Esophagus (tissue), 2 donors: Measurements from ENCODE around the gene MUC2. TPM values are rescaled to one million over a fixed set of nuclear protein-coding genes. Genes with fewer than 3 reads are reported as not detected.

ENCODE experiments used
- H3K27ac ChIP-seq, 2 donors: one replicate each; pipeline ENCODE4 v1.5.1; 2013; ENCODE audit warnings: low read depth in 2 of 2, mild to moderate bottlenecking in 2 of 2, inconsistent platforms in 1 of 2, low read length in 1 of 2, moderate library complexity in 1 of 2
- H3K27me3 ChIP-seq, 2 donors: one replicate each; pipeline ENCODE4 v1.6.1; 2013; ENCODE audit warnings: low read length in 2 of 2, control low read depth in 1 of 2, mild to moderate bottlenecking in 1 of 2; ENCODE audit not compliant: insufficient read depth in 2 of 2, control insufficient read depth in 1 of 2
- H3K36me3 ChIP-seq, 2 donors: one replicate each; pipeline ENCODE4 v1.6.1; 2013; ENCODE audit warnings: low read length in 1 of 2; ENCODE audit not compliant: control insufficient read depth in 2 of 2, insufficient read depth in 2 of 2
- H3K4me1 ChIP-seq, 2 donors: one replicate each; pipeline ENCODE4 v1.6.1; 2013; ENCODE audit warnings: low read length in 1 of 2; ENCODE audit not compliant: control insufficient read depth in 2 of 2, insufficient read depth in 2 of 2
- H3K4me3 ChIP-seq, 2 donors: one replicate each; pipeline ENCODE4 v1.5.1; 2013; ENCODE audit warnings: low read length in 2 of 2, mild to moderate bottlenecking in 2 of 2, low read depth in 1 of 2, moderate library complexity in 1 of 2
- H3K9me3 ChIP-seq, 2 donors: one replicate each; pipeline ENCODE4 v1.6.1; 2013; ENCODE audit warnings: mild to moderate bottlenecking in 2 of 2, low read depth in 1 of 2, low read length in 1 of 2, moderate library complexity in 1 of 2; ENCODE audit not compliant: control insufficient read depth in 2 of 2, insufficient read depth in 1 of 2
- whole genome bisulfite sequencing, 2 donors: extraction: QIAGEN DNeasy Blood & Tissue Kit; methylation state at CpG; one replicate each; pipeline ENCODE4 v1.1.7; 2013; 5-methylcytosine and 5-hydroxymethylcytosine counted together
- polyA plus RNA-seq, 2 donors: library from polyadenylated mRNA; stranded (reverse); fragments of 200-250 nt; gene quantifications; one replicate each; pipeline ENCODE4 v1.2.3, GENCODE V29; 2013
- donor health status: healthy with polysubstance abuse.
- donor health status: Bipolar disorder and iron deficiency.

Gene MUC2
- polyA plus RNA-seq, 2 donors = 0.04 TPM; not detected in 1

DNA sequence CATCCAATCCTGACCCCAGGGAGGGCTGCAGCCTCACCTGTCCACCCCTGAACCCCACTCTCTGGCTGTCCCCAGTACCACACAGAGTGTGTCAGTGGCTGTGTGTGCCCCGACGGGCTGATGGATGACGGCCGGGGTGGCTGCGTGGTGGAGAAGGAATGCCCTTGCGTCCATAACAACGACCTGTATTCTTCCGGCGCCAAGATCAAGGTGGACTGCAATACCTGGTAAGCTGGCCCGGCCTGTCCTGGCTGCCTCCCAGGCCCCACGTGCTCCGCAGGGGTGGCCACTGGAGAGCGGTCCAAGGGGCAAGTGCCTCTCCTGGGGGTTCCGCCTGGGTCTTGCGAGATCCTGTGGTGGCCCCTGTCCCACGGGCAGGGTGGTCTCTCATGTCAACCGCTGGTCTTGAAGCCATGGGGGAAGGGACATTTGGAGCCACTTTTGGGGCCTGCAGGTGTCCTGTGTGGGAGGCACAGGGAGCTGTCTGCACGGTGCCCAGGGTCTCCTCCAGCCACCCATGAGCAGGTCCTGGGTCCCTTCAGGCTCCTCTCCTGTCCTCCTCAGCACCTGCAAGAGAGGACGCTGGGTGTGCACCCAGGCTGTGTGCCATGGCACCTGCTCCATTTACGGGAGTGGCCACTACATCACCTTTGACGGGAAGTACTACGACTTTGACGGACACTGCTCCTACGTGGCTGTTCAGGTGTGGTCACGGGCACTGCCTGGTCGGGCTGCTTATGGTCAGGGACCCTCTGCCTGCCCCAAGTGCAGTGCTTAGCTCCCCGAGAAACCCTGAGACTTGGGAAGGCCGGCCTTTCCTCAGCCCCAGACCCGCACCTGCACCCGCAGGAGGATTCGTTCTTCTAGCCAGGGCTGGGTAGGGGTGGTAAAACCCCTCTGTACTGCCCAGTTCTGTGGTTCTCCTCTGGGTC, 11.8 kb downstream of the MUC2 start:
- Histone ChIP-seq H3K9me3 (peaks cover 1 to 4% of the 10 kb centered on the region in 2 donors), H3K4me3 (no peak overlapping the region), H3K4me1 (peaks cover 0 to 14% of the 10 kb centered on the region in 2 donors), H3K27ac (no peak overlapping the region), H3K27me3 (no peaks in the 10 kb centered on the region), H3K36me3 (no peaks in the 10 kb centered on the region)
- 81% methylated on average over 31 of the region's 31 CpGs for WGBS, 2 donors

GRCh38 chr11:1087279-1087960, 12.7 kb downstream of the MUC2 start:
- no peak overlapping the region for H3K4me3 ChIP-seq
- H3K9me3 ChIP-seq = peaks cover 4 to 6% of the 10 kb centered on the region in 2 donors
- H3K27me3 ChIP-seq = no peaks in the 10 kb centered on the region
- no peak overlapping the region for H3K27ac ChIP-seq
- no peaks in the 10 kb centered on the region for H3K36me3 ChIP-seq
- peaks cover 0 to 17% of the 10 kb centered on the region in 2 donors for H3K4me1 ChIP-seq
- WGBS, 2 donors = 93% methylated on average over 17 of the region's 17 CpGs

- Histone ChIP-seq H3K4me3 (no peak overlapping the region), H3K36me3 (no peaks in the 10 kb centered on the region), H3K4me1 (peaks cover 0 to 14% of the 10 kb centered on the region in 2 donors), H3K27me3 (no peaks in the 10 kb centered on the region), H3K27ac (no peak overlapping the region), H3K9me3 (peaks cover 4 to 6% of the 10 kb centered on the region in 2 donors)
- WGBS, 2 donors = 87% methylated on average over 28 to 36 of the region's 40 CpGs
Measured at GRCh38 chr11:1087961-1088926, 13.6 kb downstream of the MUC2 start.

- H3K9me3 ChIP-seq = peaks cover 4 to 6% of the 10 kb centered on the region in 2 donors
- H3K27me3 ChIP-seq = no peaks in the 10 kb centered on the region
- H3K27ac ChIP-seq = no peak overlapping the region
- H3K4me1 ChIP-seq = peaks cover 0 to 10% of the 10 kb centered on the region in 2 donors
- WGBS, 2 donors = 94% methylated on average over 33 of the region's 33 CpGs
- H3K36me3 ChIP-seq = no peaks in the 10 kb centered on the region
- H3K4me3 ChIP-seq = no peak overlapping the region
Measured at GRCh38 chr11:1088927-1089737, 14.5 kb downstream of the MUC2 start.

DNA sequence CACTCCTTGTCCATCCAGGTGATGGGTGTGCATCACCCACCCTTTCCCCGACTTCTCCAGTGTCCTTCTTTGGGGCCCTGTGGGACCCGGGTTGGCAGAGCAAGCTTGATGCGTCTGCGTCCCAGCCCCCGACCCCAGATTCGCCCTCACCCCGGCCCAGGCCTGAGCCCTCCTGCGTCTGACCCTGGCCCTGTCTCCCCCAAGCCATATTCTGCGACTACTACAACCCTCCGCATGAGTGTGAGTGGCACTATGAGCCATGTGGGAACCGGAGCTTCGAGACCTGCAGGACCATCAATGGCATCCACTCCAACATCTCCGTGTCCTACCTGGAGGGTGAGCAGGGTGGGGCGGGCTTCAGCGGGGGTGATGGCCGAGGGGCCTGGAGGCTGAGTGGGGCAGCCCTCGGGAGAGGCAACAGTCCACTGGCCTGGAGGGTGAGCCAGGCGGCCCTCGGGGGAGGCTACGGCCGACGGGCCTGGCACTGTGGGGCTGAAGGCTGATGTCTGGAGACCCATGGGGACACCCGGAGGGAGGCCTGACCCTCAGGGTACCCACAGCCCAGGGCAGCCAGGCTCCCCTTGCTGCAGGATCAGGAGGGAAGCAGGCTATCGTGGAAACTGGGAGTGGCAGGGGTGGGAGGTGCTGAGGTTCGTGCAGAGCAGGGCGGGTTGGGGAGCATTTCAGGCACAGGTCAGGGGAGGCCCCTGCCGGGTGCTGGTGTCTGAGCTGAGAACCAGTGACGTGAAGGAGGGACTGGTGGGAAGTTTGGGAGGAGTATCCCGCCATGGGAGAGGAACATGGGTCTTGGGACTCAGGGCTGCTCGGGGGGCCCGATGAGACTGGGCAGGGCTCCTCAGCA, 15.3 kb downstream of the MUC2 start:
- Histone ChIP-seq H3K36me3 (no peaks in the 10 kb centered on the region), H3K9me3 (peaks cover 4 to 9% of the 10 kb centered on the region in 2 donors), H3K27ac (no peak overlapping the region), H3K4me1 (peaks cover 0 to 5% of the 10 kb centered on the region in 2 donors), H3K27me3 (no peaks in the 10 kb centered on the region), H3K4me3 (no peak overlapping the region)
- 87% methylated on average over 30 to 31 of the region's 31 CpGs for WGBS, 2 donors

GRCh38 chr11:1090600-1091331, 16.1 kb downstream of the MUC2 start:
- Histone ChIP-seq H3K27ac (no peak overlapping the region), H3K4me3 (no peak overlapping the region), H3K36me3 (no peaks in the 10 kb centered on the region), H3K9me3 (peaks cover 4 to 9% of the 10 kb centered on the region in 2 donors), H3K27me3 (no peaks in the 10 kb centered on the region), H3K4me1 (peaks cover 0 to 4% of the 10 kb centered on the region in 2 donors)
- 92% methylated on average over 20 of the region's 20 CpGs for WGBS, 2 donors

- Histone ChIP-seq H3K4me3 (no peak overlapping the region), H3K27me3 (no peaks in the 10 kb centered on the region)
- WGBS, 2 donors = 84 to 85% methylated on average over 12 of the region's 12 CpGs
Measured at GRCh38 chr11:1091332-1092083, 16.8 kb downstream of the MUC2 start.

More at GRCh38 chr11:1091332-1092083, 16.8 kb downstream of the MUC2 start:
- Histone ChIP-seq H3K9me3 (peaks cover 4 to 12% of the 10 kb centered on the region in 2 donors), H3K27ac (no peak overlapping the region), H3K4me1 (peaks cover 0 to 4% of the 10 kb centered on the region in 2 donors), H3K36me3 (no peaks in the 10 kb centered on the region)
